Upper lobe of left lung (tissue), 4 donors: ENCODE results near the gene MAP3K14.

Experiments
- POLR2A ChIP-seq, 4 donors: fragments of 450-650 bp; IDR thresholded peaks; one replicate each; pipeline ENCODE4 v1.5.1; 2016 to 2017; ENCODE audit warnings: antibody characterized with exemption in 4 of 4, mild to moderate bottlenecking in 2 of 4
- POLR2AphosphoS5 ChIP-seq, 2 donors: sonication (generic); formaldehyde crosslinking; IDR thresholded peaks; one replicate each; pipeline ENCODE4 v1.5.1; 2017; ENCODE audit warnings: antibody characterized with exemption in 2 of 2
- TF ChIP-seq, protein P1 (sequence below), 6 experiments: fragments of 450-650 bp in 4 of 6; fragments of 200-600 bp in 2 of 6; sonication (generic) in 2 of 6; IDR thresholded peaks; one replicate each; pipeline ENCODE4 v1.5.1; 2016 to 2019; ENCODE audit warnings: antibody characterized with exemption in 6 of 6

DNA sequence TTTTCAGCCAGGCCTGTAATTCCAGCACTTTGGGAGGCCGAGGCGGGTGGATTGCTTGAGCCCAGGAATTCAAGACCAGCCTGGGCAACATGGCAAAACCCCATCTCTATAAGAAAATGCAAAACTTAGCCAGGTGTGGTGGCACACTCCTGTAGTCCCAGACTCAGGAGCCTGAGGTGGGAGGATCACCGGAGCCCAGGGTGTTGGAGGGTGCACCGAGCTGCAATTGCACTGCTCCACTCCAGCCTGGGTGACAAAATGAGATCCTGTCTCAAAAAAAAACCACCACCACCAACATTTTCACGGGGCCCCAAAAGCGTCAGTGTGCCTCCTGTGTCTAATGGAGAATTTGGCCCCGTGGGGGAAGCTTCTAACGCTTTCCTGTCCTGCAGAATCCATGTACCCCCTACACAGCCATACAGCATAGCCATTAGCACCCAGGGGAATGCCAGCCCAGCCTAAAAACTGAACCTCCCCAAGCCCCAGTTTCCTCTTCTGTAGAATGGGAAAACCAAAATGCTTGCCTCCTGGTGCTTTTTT lies 22.2 kb upstream of the MAP3K14 start:
- TF ChIP-seq, protein P1, sequence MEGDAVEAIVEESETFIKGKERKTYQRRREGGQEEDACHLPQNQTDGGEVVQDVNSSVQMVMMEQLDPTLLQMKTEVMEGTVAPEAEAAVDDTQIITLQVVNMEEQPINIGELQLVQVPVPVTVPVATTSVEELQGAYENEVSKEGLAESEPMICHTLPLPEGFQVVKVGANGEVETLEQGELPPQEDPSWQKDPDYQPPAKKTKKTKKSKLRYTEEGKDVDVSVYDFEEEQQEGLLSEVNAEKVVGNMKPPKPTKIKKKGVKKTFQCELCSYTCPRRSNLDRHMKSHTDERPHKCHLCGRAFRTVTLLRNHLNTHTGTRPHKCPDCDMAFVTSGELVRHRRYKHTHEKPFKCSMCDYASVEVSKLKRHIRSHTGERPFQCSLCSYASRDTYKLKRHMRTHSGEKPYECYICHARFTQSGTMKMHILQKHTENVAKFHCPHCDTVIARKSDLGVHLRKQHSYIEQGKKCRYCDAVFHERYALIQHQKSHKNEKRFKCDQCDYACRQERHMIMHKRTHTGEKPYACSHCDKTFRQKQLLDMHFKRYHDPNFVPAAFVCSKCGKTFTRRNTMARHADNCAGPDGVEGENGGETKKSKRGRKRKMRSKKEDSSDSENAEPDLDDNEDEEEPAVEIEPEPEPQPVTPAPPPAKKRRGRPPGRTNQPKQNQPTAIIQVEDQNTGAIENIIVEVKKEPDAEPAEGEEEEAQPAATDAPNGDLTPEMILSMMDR (IDR thresholded peaks at IDR 0.05) = no peak
- no peak for TF ChIP-seq POLR2A (IDR thresholded peaks at IDR 0.05)
- TF ChIP-seq POLR2AphosphoS5 (IDR thresholded peaks at IDR 0.05) = no peak
